ENCODE measurements around the gene CCR8.
"Not testable (repeated sequence)": the region's sequence is repeated elsewhere in the genome, so short reads cannot be mapped to it uniquely, and the experiment has no call there.

CCR8 gene

GRCh38 chr3:39362812-39363211 is 33.3 kb downstream of the CCR8 start:
- Histone ChIP-seq H3K9me2 (replicated peaks; ENCODE audit: insufficient read depth, low read length) (no peaks in the 10 kb centered on the region), H3K79me2 (ENCODE audit: low read length) (no peaks in the 10 kb centered on the region), H2AFZ (ENCODE audit: low read length) (no peak overlapping the region), H3K4me3 (ENCODE audit: low read length) (no peak overlapping the region), H3F3A (ENCODE audit: insufficient read depth, low read length) (no peaks in the 10 kb centered on the region), H3K9me3 (replicated peaks; ENCODE audit: insufficient read depth, low read length) (no peaks in the 10 kb centered on the region), H3K4me1 (ENCODE audit: low read length) (no peaks in the 10 kb centered on the region), H3K36me3 (replicated peaks; ENCODE audit: insufficient read depth, low read length) (no peaks in the 10 kb centered on the region), H4K20me1 (ENCODE audit: insufficient read depth, low read length) (no peaks in the 10 kb centered on the region), H3K9ac (ENCODE audit: low read length) (no peak overlapping the region), H3K27ac (ENCODE audit: low read length) (no peak overlapping the region), H3K27me3 (replicated peaks; ENCODE audit: insufficient read depth, low read length) (no peaks in the 10 kb centered on the region), H3K4me2 (ENCODE audit: low read depth, low read length) (no peak overlapping the region)
- TF ChIP-seq, protein P1, sequence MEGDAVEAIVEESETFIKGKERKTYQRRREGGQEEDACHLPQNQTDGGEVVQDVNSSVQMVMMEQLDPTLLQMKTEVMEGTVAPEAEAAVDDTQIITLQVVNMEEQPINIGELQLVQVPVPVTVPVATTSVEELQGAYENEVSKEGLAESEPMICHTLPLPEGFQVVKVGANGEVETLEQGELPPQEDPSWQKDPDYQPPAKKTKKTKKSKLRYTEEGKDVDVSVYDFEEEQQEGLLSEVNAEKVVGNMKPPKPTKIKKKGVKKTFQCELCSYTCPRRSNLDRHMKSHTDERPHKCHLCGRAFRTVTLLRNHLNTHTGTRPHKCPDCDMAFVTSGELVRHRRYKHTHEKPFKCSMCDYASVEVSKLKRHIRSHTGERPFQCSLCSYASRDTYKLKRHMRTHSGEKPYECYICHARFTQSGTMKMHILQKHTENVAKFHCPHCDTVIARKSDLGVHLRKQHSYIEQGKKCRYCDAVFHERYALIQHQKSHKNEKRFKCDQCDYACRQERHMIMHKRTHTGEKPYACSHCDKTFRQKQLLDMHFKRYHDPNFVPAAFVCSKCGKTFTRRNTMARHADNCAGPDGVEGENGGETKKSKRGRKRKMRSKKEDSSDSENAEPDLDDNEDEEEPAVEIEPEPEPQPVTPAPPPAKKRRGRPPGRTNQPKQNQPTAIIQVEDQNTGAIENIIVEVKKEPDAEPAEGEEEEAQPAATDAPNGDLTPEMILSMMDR (IDR thresholded peaks at IDR 0.05; ENCODE audit: low read length) = no peak
- TF ChIP-seq EZH2phosphoT487 (IDR thresholded peaks at IDR 0.05; ENCODE audit: low read length) (no peak), EZH2 (optimal IDR thresholded peaks at IDR 0.05; ENCODE audit: low read depth, low read length) (no peak)
- no peak for DNase-seq

DNA sequence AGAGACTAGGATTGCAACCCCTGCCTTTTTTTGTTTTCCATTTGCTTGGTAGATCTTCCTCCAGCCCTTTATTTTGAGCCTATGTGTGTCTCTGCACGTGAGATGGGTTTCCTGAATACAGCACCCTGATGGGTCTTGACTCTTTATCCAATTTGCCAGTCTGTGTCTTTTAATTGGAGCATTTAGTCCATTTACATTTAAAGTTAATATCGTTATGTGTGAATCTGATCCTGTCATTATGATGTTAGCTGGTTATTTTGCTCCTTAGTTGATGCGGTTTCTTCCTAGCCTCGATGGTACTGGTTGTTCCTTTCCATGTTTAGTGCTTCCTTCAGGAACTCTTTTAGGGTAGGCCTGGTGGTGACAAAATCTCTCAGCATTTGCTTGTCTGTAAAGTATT is 40.9 kb downstream of the CCR8 start:
- H3K9ac ChIP-seq (ENCODE audit: low read length); H3K9me3 ChIP-seq (replicated peaks; ENCODE audit: insufficient read depth, low read length); H3K4me1 ChIP-seq (ENCODE audit: low read length); H2AFZ ChIP-seq (ENCODE audit: low read length); H3K36me3 ChIP-seq (replicated peaks; ENCODE audit: insufficient read depth, low read length); H3K27me3 ChIP-seq (replicated peaks; ENCODE audit: insufficient read depth, low read length); H4K20me1 ChIP-seq (ENCODE audit: insufficient read depth, low read length); H3K4me2 ChIP-seq (ENCODE audit: low read depth, low read length); H3K79me2 ChIP-seq (ENCODE audit: low read length); H3F3A ChIP-seq (ENCODE audit: insufficient read depth, low read length); H3K4me3 ChIP-seq (ENCODE audit: low read length); H3K27ac ChIP-seq (ENCODE audit: low read length); H3K9me2 ChIP-seq (replicated peaks; ENCODE audit: insufficient read depth, low read length); DNase-seq: not testable (repeated sequence)

GRCh38 chr3:39372833-39373232 is 43.3 kb downstream of the CCR8 start:
- H3K36me3 ChIP-seq (replicated peaks; ENCODE audit: insufficient read depth, low read length) = no peaks in the 10 kb centered on the region
- no peak overlapping the region for H3K4me3 ChIP-seq (ENCODE audit: low read length)
- no peaks in the 10 kb centered on the region for H3K27me3 ChIP-seq (replicated peaks; ENCODE audit: insufficient read depth, low read length)
- H3K4me2 ChIP-seq (ENCODE audit: low read depth, low read length) = no peak overlapping the region
- H2AFZ ChIP-seq (ENCODE audit: low read length) = no peak overlapping the region
- no peaks in the 10 kb centered on the region for H3K79me2 ChIP-seq (ENCODE audit: low read length)
- H3K9ac ChIP-seq (ENCODE audit: low read length) = no peak overlapping the region
- no peaks in the 10 kb centered on the region for H3F3A ChIP-seq (ENCODE audit: insufficient read depth, low read length)
- no peak overlapping the region for H3K27ac ChIP-seq (ENCODE audit: low read length)
- no peaks in the 10 kb centered on the region for H3K4me1 ChIP-seq (ENCODE audit: low read length)
- no peaks in the 10 kb centered on the region for H3K9me2 ChIP-seq (replicated peaks; ENCODE audit: insufficient read depth, low read length)
- no peaks in the 10 kb centered on the region for H3K9me3 ChIP-seq (replicated peaks; ENCODE audit: insufficient read depth, low read length)
- no peaks in the 10 kb centered on the region for H4K20me1 ChIP-seq (ENCODE audit: insufficient read depth, low read length)
- DNase-seq = no peak
- TF ChIP-seq, protein P1 (IDR thresholded peaks at IDR 0.05; ENCODE audit: low read length) = no peak
- TF ChIP-seq EZH2phosphoT487 (IDR thresholded peaks at IDR 0.05; ENCODE audit: low read length) = no peak

GRCh38 chr3:39376959-39377634 is 47.6 kb downstream of the CCR8 start:
- no peaks in the 10 kb centered on the region for H3F3A ChIP-seq (ENCODE audit: insufficient read depth, low read length)
- no peak overlapping the region for H3K9ac ChIP-seq (ENCODE audit: low read length)
- H4K20me1 ChIP-seq (ENCODE audit: insufficient read depth, low read length) = no peaks in the 10 kb centered on the region
- H3K4me1 ChIP-seq (ENCODE audit: low read length) = no peaks in the 10 kb centered on the region
- H2AFZ ChIP-seq (ENCODE audit: low read length) = no peak overlapping the region
- no peak for TF ChIP-seq EZH2 (optimal IDR thresholded peaks at IDR 0.05; ENCODE audit: low read depth, low read length)
- TF ChIP-seq, protein P1 (IDR thresholded peaks at IDR 0.05; ENCODE audit: low read length) = no peak
- no peaks in the 10 kb centered on the region for H3K9me2 ChIP-seq (replicated peaks; ENCODE audit: insufficient read depth, low read length)
- no peaks in the 10 kb centered on the region for H3K9me3 ChIP-seq (replicated peaks; ENCODE audit: insufficient read depth, low read length)
- no peak for DNase-seq
- H3K36me3 ChIP-seq (replicated peaks; ENCODE audit: insufficient read depth, low read length) = no peaks in the 10 kb centered on the region
- H3K4me3 ChIP-seq (ENCODE audit: low read length) = no peak overlapping the region
- H3K27me3 ChIP-seq (replicated peaks; ENCODE audit: insufficient read depth, low read length) = no peaks in the 10 kb centered on the region
- H3K79me2 ChIP-seq (ENCODE audit: low read length) = no peaks in the 10 kb centered on the region
- no peak overlapping the region for H3K4me2 ChIP-seq (ENCODE audit: low read depth, low read length)
- H3K27ac ChIP-seq (ENCODE audit: low read length) = no peak overlapping the region

Measured in MM.1S (cell line).